Colonic mucosa (tissue), 4 donors: ENCODE data around the gene PMFBP1. TPM values are rescaled to one million over a fixed set of nuclear protein-coding genes. Genes with fewer than 3 reads are reported as not detected.

Experiments used
- DNase-seq: peaks from one replicate; pipeline ENCODE4 v3.0.0-alpha.2; 2020
- H3K27ac ChIP-seq: fragments of 200-600 bp; one replicate; pipeline ENCODE4 v1.8.0; 2021
- H3K27me3 ChIP-seq: fragments of 200-600 bp; one replicate; pipeline ENCODE4 v1.8.0; 2021
- H3K36me3 ChIP-seq: fragments of 200-600 bp; one replicate; pipeline ENCODE4 v1.8.0; 2021
- H3K4me1 ChIP-seq: fragments of 200-600 bp; one replicate; pipeline ENCODE4 v1.8.0; 2021; ENCODE audit warnings: mild to moderate bottlenecking
- H3K4me3 ChIP-seq: fragments of 200-600 bp; one replicate; pipeline ENCODE4 v1.8.0; 2021
- H3K9ac ChIP-seq, 2 donors: one replicate each; pipeline ENCODE4 v1.7.0; 2013; ENCODE audit warnings: control low read depth in 2 of 2, low read depth in 2 of 2, low read length in 2 of 2
- H3K9me3 ChIP-seq: fragments of 200-600 bp; one replicate; pipeline ENCODE4 v1.8.0; 2021
- intact Hi-C: fragments of 100-400 bp; cut with DNase I; formaldehyde crosslinking; loops from one replicate; pipeline ENCODE4 v1.14.1; 2022
- total RNA-seq, 2 donors: library from RNA; stranded (reverse); fragmentation: NEBNext Ultra II Directional in 1 of 2; extraction: Animal tissue kit (Norgen Biotek cat#: 25700) in 1 of 2; gene quantifications; one replicate each; pipeline ENCODE4 v1.2.1, GENCODE V29; 2021
- TF ChIP-seq, protein P1 (sequence below): fragments of 200-600 bp; IDR thresholded peaks from one replicate; pipeline ENCODE4 v1.8.0; 2022; ENCODE audit warnings: antibody characterized with exemption, mild to moderate bottlenecking
- donor health status: healthy.
- donor health status: DM: no; HTN: no; CAD: no.
- donor health status: DM: no; HTN: no; CAD: no.

PMFBP1 gene
- total RNA-seq, 2 donors from 2014 or later: 3.7 to 4.9 TPM

DNA sequence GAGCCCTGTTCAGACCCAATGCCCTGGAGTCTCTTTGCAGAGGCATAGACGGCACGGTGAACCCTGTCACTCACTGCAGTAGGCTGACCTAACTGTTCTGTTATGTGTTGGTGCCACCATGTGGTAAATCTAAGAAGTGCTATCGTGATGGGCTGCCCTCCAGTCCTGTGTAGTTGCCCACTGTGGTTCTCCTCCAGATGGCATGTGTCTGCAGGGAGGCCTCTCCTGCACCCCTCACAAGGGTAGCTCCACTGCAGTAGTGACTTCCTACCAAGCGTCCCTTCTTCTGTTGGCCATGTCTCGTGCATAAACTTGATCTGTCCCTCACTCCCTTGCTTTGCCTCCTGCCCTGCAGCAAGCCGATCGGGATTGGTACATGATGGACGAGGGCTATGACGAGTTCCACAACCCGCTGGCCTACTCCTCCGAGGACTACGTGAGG, 72.6 kb downstream of the PMFBP1 start:
- TF ChIP-seq, protein P1, sequence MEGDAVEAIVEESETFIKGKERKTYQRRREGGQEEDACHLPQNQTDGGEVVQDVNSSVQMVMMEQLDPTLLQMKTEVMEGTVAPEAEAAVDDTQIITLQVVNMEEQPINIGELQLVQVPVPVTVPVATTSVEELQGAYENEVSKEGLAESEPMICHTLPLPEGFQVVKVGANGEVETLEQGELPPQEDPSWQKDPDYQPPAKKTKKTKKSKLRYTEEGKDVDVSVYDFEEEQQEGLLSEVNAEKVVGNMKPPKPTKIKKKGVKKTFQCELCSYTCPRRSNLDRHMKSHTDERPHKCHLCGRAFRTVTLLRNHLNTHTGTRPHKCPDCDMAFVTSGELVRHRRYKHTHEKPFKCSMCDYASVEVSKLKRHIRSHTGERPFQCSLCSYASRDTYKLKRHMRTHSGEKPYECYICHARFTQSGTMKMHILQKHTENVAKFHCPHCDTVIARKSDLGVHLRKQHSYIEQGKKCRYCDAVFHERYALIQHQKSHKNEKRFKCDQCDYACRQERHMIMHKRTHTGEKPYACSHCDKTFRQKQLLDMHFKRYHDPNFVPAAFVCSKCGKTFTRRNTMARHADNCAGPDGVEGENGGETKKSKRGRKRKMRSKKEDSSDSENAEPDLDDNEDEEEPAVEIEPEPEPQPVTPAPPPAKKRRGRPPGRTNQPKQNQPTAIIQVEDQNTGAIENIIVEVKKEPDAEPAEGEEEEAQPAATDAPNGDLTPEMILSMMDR: no peak
- peak; percentile 53 for DNase-seq
- no peaks in the 10 kb centered on the region for H3K9me3 ChIP-seq
- no peak overlapping the region for H3K27ac ChIP-seq
- no peaks in the 10 kb centered on the region for H3K27me3 ChIP-seq
- peaks cover 33% of the 10 kb centered on the region for H3K36me3 ChIP-seq
- intact Hi-C loops: no loop called here
- H3K4me3 ChIP-seq: no peak overlapping the region
- peaks cover 10% of the 10 kb centered on the region for H3K4me1 ChIP-seq
- no peak overlapping the region for H3K9ac ChIP-seq

DNA sequence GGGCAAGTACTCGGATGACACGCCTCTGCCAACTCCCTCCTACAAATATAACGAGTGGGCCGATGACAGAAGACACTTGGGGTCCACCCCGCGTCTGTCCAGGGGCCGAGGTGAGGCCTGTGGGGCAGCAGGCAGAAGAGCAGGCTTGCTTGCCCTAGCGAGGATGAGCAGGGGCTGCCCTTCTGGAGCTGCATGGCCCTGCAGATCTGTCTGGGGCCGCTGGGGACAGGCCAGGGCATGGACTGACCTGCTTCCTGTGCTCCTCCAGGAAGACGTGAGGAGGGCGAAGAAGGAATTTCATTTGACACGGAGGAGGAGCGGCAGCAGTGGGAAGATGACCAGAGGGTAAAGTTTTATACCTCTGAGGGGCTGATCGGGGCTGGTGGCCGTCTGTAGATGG, 73.0 kb downstream of the PMFBP1 start:
- DNase-seq: no peak
- Histone ChIP-seq H3K27ac (no peak overlapping the region), H3K9me3 (no peaks in the 10 kb centered on the region), H3K4me1 (peaks cover 11% of the 10 kb centered on the region), H3K4me3 (no peak overlapping the region), H3K36me3 (peaks cover 28% of the 10 kb centered on the region), H3K27me3 (no peaks in the 10 kb centered on the region), H3K9ac (no peak overlapping the region)
- intact Hi-C loops: no loop called here
- TF ChIP-seq, protein P1: no peak

DNA sequence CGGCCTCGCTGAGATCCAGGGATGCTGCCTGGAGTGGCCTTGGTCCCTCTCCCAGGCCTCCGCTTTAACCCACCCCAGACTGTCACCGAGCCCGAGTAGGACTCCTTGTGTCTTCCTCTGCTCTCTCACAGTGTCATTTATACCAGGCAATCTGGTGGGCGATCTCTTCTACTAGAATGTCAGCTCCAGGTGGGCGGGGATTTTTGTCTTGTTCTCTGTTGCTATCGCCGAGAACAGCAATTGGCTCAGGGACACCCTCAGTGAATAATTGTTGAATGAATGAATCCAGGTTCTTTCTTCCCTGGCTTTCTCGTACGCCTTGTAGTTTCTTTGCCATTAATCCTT, 77.7 kb downstream of the PMFBP1 start:
- no peaks in the 10 kb centered on the region for H3K27me3 ChIP-seq
- H3K4me1 ChIP-seq: peaks cover 11% of the 10 kb centered on the region
- peak overlapping the region; percentile 82 for H3K27ac ChIP-seq
- no peaks in the 10 kb centered on the region for H3K9me3 ChIP-seq
- peaks cover 8% of the 10 kb centered on the region for H3K36me3 ChIP-seq
- H3K9ac ChIP-seq: peak overlapping the region; percentile 94
- intact Hi-C loops: loop anchor here (5.0 kb wide), 1 partner anchor 82 kb away; no protein-coding TSS in a partner anchor
- TF ChIP-seq, protein P1: no peak
- H3K4me3 ChIP-seq: peak overlapping the region; percentile 90
- DNase-seq: peak; percentile 28

DNA sequence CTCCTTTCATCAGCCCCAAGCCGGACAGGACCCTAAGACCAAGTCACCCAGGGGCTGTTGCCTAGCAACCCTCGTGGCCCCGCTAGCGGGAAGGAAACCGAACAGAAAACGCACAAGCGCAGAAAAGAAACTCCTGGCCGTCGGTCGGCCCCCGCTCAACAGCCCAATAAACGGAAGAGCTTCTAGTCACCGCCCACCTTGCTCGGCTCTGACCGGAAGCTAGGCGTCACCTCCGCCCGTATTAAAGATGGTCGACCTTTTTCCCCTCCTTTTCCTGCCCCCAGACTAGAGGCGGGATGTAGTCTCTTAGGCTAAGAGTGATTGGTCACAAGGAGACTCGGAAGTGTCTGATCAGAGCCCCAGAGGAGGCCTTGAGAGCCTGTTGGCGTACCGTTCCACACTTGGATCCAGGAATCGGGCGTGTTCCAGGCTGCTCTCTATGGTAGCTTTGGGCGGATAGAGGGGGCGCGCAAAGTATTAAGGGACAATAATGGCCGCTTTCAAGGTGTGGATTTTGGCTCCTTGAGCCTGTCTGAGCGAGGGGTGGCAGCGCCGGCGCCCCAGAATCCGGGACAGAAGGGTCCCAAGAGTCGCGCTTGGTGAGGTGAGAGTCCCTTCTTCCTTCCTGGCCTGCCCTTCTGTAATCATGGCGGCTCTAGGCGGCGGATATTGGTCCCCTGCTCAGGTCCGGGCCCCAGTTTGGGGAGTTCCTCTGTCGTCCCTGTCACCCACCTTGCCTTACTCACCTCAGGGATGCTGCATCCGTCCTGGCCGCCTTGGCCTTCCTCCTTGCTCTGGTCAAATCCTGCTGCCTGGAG, 78.3 kb downstream of the PMFBP1 start, which contains the start of the genes DHX38 and TXNL4B:
TSS of gene DHX38 (plus strand) at position 400 of the 818 bp plus-strand sequence. CDS start 2,311 bp downstream, outside the sequence.
TSS of gene TXNL4B (minus strand) at position 173 of the 818 bp plus-strand sequence. CDS start 2,871 bp downstream, outside the sequence.
- no peaks in the 10 kb centered on the region for H3K27me3 ChIP-seq
- peak within 1 kb of the TSS; percentile 90 for H3K4me3 ChIP-seq
- intact Hi-C loops: loop anchor here (5.0 kb wide), 1 partner anchor 81 kb away; no protein-coding TSS in a partner anchor
- H3K27ac ChIP-seq: peak within 1 kb of the TSS; percentile 82
- H3K9ac ChIP-seq: peak within 1 kb of the TSS; percentile 94
- TF ChIP-seq, protein P1: no peak
- H3K4me1 ChIP-seq: peaks cover 11% of the 10 kb centered on the region
- DNase-seq: peak; percentile 96
- peaks cover 8% of the 10 kb centered on the region for H3K36me3 ChIP-seq
- H3K9me3 ChIP-seq: no peaks in the 10 kb centered on the region

DNA sequence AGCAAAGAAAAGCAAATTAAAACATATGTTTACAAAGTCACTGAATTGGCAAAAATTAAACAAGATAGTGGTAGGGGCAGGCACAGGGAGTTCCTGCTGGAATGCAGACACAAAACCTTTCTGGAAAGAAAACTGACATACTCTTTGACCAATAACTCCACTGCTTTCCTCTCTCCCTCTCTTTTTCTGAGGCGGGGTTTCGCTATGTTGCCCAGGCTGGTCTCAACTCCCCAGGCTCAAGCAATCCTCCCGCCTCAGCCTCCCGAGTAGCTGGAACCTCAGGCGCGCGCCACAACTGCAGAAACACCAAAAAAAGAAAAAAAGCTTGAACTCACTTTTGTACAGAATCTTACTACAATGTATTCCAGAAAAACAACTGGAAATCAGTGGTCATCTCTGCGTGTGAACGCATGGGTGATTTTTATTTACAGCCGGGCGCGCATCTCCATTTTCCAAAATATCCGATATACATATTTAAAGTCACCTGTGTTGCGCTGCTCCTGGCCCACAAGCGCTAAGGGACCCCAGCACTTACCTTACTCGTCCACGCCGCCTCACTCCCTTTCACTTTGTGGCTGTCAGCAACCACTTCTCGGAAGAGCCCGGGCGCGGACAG, 79.0 kb downstream of the PMFBP1 start:
- peak overlapping the region; percentile 90 for H3K4me3 ChIP-seq
- TF ChIP-seq, protein P1: no peak
- peak overlapping the region; percentile 82 for H3K27ac ChIP-seq
- no peaks in the 10 kb centered on the region for H3K9me3 ChIP-seq
- peak; percentile 44 for DNase-seq
- peak overlapping the region; percentile 79 to 94 for H3K9ac ChIP-seq
- H3K27me3 ChIP-seq: no peaks in the 10 kb centered on the region
- peaks cover 11% of the 10 kb centered on the region for H3K36me3 ChIP-seq
- H3K4me1 ChIP-seq: peaks cover 11% of the 10 kb centered on the region
- intact Hi-C loops: loop anchor here (5.0 kb wide), 1 partner anchor 81 kb away; no protein-coding TSS in a partner anchor
